ENCODE measurements around the gene GRK5. TPM values are rescaled to one million over a fixed set of nuclear protein-coding genes. Genes with fewer than 3 reads are reported as not detected.

Gene GRK5
- total and polyA plus RNA-seq, 2 donors from 2014 or later: 7.3 to 18.7 TPM

GRCh38 chr10:119314486-119314885, 107.1 kb downstream of the GRK5 start:
- Histone ChIP-seq H3K4me3 (ENCODE audit: low read length in 3 of 3) (no peak overlapping the region), H3K27ac (ENCODE audit: low read depth in 2 of 2, low read length in 2 of 2) (no peak overlapping the region), H3K36me3 (ENCODE audit: control insufficient read depth in 2 of 3, insufficient read depth in 3 of 3, low read length in 3 of 3) (no peaks in the 10 kb centered on the region), H3K9ac (ENCODE audit: low read length in 3 of 3) (no peak overlapping the region), H3K4me1 (ENCODE audit: control insufficient read depth in 2 of 3, insufficient read depth in 2 of 3, low read depth in 1 of 3, low read length in 3 of 3) (peaks cover 0 to 8% (median 6%) of the 10 kb centered on the region in 3 donors), H3K27me3 (ENCODE audit: control insufficient read depth, insufficient read depth, low read length) (no peaks in the 10 kb centered on the region), H3K9me3 (ENCODE audit: control insufficient read depth in 2 of 3, insufficient read depth in 1 of 3, low read length in 3 of 3) (no peaks in the 10 kb centered on the region)
- TF ChIP-seq CTCF (IDR thresholded peaks at IDR 0.05; ENCODE audit: borderline replicate concordance, extremely low read depth, insufficient read depth): no peak
- intact Hi-C loops (cut with DNase I): no loop called here
- FAIRE-seq (no peak), DNase-seq (no peak)

GRCh38 chr10:119315128-119316001, 108.0 kb downstream of the GRK5 start:
- Histone ChIP-seq H3K9ac (ENCODE audit: low read length in 3 of 3) (no peak overlapping the region), H3K27ac (ENCODE audit: low read depth in 2 of 2, low read length in 2 of 2) (no peak overlapping the region), H3K4me1 (ENCODE audit: control insufficient read depth in 2 of 3, insufficient read depth in 2 of 3, low read depth in 1 of 3, low read length in 3 of 3) (peaks cover 0 to 8% (median 6%) of the 10 kb centered on the region in 3 donors), H3K36me3 (ENCODE audit: control insufficient read depth in 2 of 3, insufficient read depth in 3 of 3, low read length in 3 of 3) (no peaks in the 10 kb centered on the region), H3K9me3 (ENCODE audit: control insufficient read depth in 2 of 3, insufficient read depth in 1 of 3, low read length in 3 of 3) (no peaks in the 10 kb centered on the region), H3K4me3 (ENCODE audit: low read length in 3 of 3) (no peak overlapping the region), H3K27me3 (ENCODE audit: control insufficient read depth, insufficient read depth, low read length) (no peaks in the 10 kb centered on the region)
- DNase-seq (peak in 4 of 5 donors; percentile 42 to 77 (median 68)), FAIRE-seq (no peak)
- no peak for TF ChIP-seq CTCF (IDR thresholded peaks at IDR 0.05; ENCODE audit: borderline replicate concordance, extremely low read depth, insufficient read depth)
- intact Hi-C loops (cut with DNase I): no loop called here

GRCh38 chr10:119316002-119316358, 108.6 kb downstream of the GRK5 start:
- H3K27ac ChIP-seq (ENCODE audit: low read depth in 2 of 2, low read length in 2 of 2): no peak overlapping the region
- no peaks in the 10 kb centered on the region for H3K9me3 ChIP-seq (ENCODE audit: control insufficient read depth in 2 of 3, insufficient read depth in 1 of 3, low read length in 3 of 3)
- H3K9ac ChIP-seq (ENCODE audit: low read length in 3 of 3): no peak overlapping the region
- peaks cover 0 to 8% (median 6%) of the 10 kb centered on the region in 3 donors for H3K4me1 ChIP-seq (ENCODE audit: control insufficient read depth in 2 of 3, insufficient read depth in 2 of 3, low read depth in 1 of 3, low read length in 3 of 3)
- no peaks in the 10 kb centered on the region for H3K36me3 ChIP-seq (ENCODE audit: control insufficient read depth in 2 of 3, insufficient read depth in 3 of 3, low read length in 3 of 3)
- TF ChIP-seq CTCF (IDR thresholded peaks at IDR 0.05; ENCODE audit: borderline replicate concordance, extremely low read depth, insufficient read depth): no peak
- intact Hi-C loops (cut with DNase I): no loop called here
- no peak for FAIRE-seq
- no peaks in the 10 kb centered on the region for H3K27me3 ChIP-seq (ENCODE audit: control insufficient read depth, insufficient read depth, low read length)
- peak in 1 of 5 donors; percentile 16 for DNase-seq
- no peak overlapping the region for H3K4me3 ChIP-seq (ENCODE audit: low read length in 3 of 3)
